ENCODE measurements around the gene EBF3.

Gene EBF3

GRCh38 chr10:129971381-129972144, 7.5 kb upstream of the EBF3 start:
- DNase-seq (ENCODE audit: low read depth in 2 of 2) = no peak

DNA sequence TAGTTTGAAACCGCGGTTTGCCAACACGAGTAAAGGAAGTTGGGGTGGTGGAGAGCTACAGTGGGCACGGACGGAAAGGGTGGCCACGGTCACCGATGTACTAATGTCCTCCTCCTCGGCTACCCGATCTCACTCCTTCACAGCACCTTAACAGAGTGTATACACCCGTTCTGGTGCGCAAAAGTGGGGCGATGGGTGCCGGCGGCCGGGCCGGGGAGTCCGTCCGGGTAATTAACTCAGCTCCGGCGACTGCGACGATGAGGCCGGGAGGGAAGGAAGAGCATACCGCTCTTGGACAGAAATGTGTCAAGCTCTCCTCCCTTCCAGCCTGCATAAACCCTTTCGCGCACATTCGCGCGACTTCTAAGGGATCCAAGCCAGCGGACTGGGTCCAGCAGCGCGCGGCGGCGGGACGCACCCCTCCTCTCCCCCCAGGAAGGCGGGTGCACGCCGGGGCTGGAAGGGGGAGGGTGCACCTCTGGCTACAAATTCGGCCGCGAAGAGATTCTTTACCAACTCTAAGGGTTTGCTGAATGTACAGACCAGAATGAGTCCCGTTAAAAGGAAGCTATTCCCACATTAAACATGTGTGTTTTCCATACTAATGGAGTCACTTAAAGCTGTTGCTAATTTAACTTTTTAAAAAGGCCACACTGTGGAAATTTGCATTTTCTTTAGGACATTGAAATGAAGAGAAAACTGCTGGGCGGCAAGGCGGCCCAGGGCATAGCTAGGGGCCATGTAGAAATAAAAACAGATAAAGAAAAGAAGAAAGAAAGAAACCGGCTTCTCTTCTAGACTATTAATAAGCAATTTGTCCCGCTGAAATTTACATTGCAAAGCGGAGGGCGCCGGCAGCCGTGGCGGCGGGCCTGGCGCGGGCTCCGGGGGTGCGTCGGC, 6.6 kb upstream of the EBF3 start:
- DNase-seq (ENCODE audit: low read depth in 2 of 2) = no peak

GRCh38 chr10:129969911-129970464, 5.9 kb upstream of the EBF3 start:
- no peak for DNase-seq (ENCODE audit: low read depth in 2 of 2)

GRCh38 chr10:129969184-129969910, 5.3 kb upstream of the EBF3 start:
- DNase-seq (ENCODE audit: low read depth in 2 of 2) = no peak

GRCh38 chr10:129968853-129969183, 4.7 kb upstream of the EBF3 start:
- DNase-seq (ENCODE audit: low read depth in 2 of 2) = no peak

DNA sequence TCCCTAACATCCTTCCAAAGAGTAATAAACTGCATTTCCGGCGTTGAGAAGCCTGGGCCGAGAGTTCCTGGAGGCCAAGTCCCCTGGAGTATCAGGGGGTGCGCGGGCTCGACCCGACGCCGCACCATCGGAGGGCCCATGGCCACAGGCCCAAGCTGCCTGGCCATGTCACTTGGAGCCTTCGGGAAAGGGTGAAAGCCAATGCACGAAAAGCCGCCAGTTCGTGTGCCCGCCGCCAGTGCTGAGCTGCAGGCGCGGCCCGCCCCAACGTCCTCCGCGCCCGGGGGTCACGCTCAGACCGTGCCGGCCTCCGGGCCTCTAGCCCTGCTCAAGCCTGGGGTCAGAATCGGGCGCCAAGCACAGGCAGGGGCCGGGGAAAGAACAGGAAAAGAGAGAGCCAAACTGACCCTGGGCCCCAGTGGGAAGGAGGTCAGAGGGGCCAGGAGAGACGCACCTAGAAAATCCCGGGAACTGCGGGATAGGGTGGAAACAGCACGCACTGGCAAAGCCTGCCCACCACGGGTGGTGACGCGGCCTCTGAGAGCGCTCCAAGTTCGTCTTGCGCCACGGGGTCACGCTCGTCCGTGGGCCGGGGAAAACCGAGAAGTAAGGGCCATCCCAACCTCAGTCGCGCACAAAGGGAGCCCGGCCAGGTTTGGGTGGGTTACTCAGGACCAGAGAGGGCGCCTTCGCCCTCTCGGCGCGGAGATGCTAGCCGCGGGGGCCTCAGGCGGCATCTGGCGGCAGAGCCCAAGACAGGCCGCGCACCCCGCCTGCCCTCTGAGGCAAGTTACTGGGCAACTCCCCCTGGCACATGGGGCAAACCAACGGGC, 4.2 kb upstream of the EBF3 start:
- no peak for DNase-seq (ENCODE audit: low read depth in 2 of 2)

DNA sequence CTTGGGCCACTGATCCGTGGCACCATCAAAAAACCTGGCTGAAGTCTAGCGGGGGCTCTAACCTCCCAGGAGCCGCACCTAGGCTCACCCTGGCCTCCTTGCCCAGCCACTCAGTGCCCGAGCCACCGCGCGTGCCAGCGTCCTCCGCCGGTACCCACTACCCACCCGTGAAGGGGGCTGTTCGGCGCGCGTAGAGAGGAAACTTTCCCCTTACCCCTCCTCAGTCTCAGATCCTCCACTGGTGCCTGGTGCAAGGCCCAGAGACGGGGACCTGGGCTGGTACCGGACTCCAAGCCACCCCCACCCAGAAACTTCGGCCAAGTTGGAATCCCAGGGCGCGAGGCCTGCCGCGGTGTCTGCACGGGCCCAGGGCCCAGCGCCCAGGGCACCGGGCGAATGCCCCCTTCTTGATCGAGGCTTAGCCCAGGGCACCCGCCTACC, 3.5 kb upstream of the EBF3 start:
- DNase-seq (ENCODE audit: low read depth in 2 of 2) = no peak

- DNase-seq (ENCODE audit: low read depth in 2 of 2) = no peak
Observed at GRCh38 chr10:129966889-129967578, 3.0 kb upstream of the EBF3 start.

GRCh38 chr10:129966370-129966888, 2.4 kb upstream of the EBF3 start:
- DNase-seq (ENCODE audit: low read depth in 2 of 2) = no peak

GRCh38 chr10:129965959-129966358, 1.9 kb upstream of the EBF3 start:
- DNase-seq (ENCODE audit: low read depth in 2 of 2) = no peak

DNA sequence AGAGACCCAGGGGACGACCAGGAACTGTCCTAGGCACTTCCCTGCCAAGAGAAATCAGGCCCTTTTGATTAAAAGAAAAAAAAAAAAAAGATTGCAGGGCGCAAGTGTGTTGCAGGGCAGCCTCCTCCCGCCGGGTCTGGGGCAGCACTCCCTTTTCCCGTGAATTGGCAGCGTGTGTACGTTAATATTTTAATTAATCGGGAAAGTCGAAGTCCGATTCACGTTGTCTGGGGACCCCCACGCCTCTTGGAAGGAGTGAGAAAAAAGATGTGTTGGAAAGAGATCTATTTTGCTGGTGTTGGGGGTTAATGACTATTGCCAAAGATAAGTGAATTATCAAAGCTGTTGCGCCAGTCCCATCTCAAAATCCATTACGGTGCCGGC, 1.3 kb upstream of the EBF3 start:
- no peak for DNase-seq (ENCODE audit: low read depth in 2 of 2)

DNA sequence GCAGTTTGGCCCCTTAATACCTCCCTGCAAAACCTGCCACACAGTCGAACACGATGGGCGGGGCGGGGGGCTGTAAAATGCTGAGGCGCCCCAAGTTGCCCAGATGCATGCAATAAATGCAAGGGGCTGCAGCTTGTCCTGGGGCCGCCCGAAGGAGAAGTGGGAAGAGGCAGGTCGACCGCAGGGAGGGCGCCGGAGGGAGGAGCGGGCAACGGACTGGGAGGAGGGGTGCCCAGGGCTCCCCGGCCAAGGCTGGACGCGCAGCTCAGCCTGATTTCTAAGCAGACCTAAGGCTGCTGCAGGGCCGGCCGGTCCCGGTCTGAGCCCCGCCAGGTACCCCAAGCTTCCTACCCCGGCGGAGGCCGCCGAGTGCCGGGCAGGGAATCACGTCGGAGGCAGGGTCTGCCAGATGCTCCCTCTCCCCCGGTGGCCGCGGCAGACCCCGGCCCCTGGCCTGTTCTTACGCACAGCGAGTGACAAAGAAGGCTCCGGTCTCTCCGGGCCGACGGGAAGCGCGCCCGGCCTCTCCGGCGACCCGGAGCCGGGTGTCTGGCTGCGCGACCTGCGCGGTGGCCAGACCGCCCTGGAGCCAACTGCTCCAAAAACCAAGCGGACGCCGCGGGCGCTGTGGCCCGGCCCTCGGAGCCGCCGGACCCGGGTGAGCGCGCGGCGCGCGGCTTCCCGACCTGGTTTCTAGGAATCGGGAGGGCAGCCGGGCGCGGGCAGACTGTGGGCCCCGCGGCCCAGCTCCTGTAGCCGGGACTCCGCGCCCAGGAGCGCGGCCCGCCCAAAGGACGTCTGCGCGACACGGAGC, 744 bp upstream of the EBF3 start:
- DNase-seq (ENCODE audit: low read depth in 2 of 2) = no peak

- no peak for DNase-seq (ENCODE audit: low read depth in 2 of 2)
Observed at GRCh38 chr10:129962872-129963640, 1.0 kb downstream of the EBF3 start.

DNA sequence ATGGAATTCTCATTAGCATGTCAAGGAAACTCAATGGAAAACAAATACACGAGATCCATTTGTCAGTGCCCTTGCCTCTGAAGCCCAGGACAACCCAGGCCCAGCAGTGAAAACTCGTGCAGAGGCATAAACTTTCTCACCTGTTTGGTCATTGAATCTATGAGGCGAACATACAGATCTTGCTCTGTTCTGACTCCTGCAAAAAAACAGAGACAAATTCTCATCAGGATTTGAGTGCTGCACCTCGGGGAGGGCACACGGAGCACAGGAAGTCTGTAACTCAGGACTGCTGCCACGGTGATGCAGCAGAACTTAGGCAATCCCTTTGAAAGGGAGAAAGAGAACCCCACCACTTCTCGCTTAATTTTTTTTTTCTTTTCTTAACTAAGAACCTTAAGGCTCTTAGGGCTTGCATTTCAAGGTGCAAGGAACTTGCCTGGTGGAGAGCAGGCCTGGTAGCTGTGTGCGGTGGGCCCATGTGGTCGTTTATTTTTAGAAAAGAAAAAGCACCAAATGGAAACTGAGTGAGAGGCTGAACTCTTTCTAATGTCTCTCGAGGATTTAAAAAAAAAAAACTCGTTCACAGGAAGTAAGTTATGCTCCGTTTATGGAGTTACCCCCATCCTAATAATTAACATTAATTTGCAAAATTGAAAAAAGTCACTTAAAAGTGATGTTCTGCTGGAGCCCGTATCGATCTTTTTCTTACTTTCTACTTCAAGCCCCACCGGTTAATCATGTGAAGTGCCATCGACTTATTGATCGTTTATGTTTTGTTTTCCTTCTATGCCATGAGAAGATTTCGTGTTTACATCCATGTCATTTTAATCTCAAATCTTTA, 1.8 kb downstream of the EBF3 start:
- DNase-seq (ENCODE audit: low read depth in 2 of 2) = no peak

GRCh38 chr10:129961157-129961701, 2.8 kb downstream of the EBF3 start:
- no peak for DNase-seq (ENCODE audit: low read depth in 2 of 2)

GRCh38 chr10:129960481-129961156, 3.5 kb downstream of the EBF3 start:
- DNase-seq (ENCODE audit: low read depth in 2 of 2) = no peak

Data from fibroblast of skin of left quadriceps (primary cell).